Measurements from ENCODE around the gene FUBP3.

- TF ChIP-seq CTCF (conservative IDR thresholded peaks at IDR 0.05; ENCODE audit: low read length) (no peak), EZH2phosphoT487 (IDR thresholded peaks at IDR 0.05; ENCODE audit: borderline replicate concordance) (no peak)
Measured at GRCh38 chr9:130543859-130544258, 35.5 kb upstream of the FUBP3 start.
